GM15510 (cell line): ENCODE results near the gene STYXL1.

Source experiments
- POLR2A ChIP-seq: IDR thresholded peaks from 3 replicates; pipeline ENCODE4 v1.6.1; 2011; ENCODE audit warnings: borderline replicate concordance; ENCODE audit not compliant: insufficient read length; ENCODE audit errors: extremely low read depth

The STYXL1 gene

DNA sequence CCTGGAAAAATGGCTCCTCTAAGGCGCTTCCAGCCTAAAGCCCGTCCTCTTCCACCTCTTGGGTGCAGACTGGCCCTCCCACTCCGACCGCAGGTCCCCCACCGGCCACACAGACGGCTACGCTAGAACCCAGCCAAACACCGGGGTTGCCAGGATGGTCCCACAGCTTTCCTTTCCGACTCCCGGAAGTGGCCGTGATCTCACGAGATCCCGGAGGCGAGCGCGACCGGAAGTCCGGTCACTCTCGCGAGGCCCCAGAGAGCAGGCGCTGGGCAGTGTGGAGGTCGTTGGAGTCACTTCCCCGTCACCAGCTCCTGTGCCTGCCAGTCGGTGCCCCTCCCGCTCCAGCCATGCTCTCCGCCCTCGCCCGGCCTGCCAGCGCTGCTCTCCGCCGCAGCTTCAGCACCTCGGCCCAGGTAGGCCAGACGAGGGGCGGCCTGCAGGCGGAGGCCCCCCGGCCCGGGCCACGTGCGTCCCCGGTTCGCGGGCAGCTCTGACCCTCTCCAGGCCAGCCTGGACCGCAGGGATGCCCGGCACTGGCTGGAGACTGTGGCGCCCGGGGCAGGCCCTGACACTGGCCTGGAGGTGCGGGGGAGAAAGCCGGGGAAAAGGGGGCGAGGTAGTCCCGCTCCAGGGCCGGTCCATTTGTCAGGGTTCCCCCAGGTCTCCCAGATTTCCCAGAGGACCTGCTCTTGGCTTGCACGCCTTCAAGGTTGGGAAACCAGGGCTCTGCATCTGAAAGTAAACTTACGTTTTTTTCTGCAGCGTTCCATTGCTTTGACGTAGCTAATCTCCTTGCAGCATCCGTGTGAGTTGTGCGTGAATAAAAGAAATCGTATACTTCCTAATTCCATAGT lies at the start of gene STYXL1, which contains the start of gene MDH2:
STYXL1 (minus strand) TSS at position 190 of the 857 bp plus-strand sequence. CDS start 17,477 bp downstream, outside the sequence.
MDH2 (plus strand) TSS at position 296 of the 857 bp plus-strand sequence; CDS start at position 351, 55 bp downstream.
- peak; percentile 90 for TF ChIP-seq POLR2A

DNA sequence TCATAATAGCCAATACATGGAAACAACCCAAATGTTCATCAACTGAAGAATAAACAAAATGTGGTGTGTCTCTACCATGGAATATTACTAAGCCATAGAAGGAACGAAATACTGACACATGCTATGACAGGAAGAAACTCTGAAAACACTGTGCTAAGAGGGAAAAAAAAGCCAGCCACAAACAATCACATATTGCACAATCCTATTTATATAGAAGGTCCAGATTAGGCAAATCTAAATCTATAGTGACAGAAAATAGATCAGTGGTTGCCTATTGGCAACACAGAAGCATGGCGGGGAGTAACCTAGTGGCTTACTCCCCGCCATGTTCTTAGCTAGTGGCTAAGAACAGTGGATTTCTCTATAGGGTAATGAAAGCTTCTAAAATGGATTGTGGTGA lies 48.1 kb upstream of the STYXL1 start:
- TF ChIP-seq POLR2A = no peak

- no peak for TF ChIP-seq POLR2A
Measured at GRCh38 chr7:76091506-76091905, 43.7 kb upstream of the STYXL1 start.

GRCh38 chr7:76089865-76090475 lies 42.2 kb upstream of the STYXL1 start:
- no peak for TF ChIP-seq POLR2A

- TF ChIP-seq POLR2A = no peak
Measured at GRCh38 chr7:76086070-76086469, 38.3 kb upstream of the STYXL1 start.

- TF ChIP-seq POLR2A = no peak
Measured at GRCh38 chr7:76080204-76080603, 32.4 kb upstream of the STYXL1 start.

DNA sequence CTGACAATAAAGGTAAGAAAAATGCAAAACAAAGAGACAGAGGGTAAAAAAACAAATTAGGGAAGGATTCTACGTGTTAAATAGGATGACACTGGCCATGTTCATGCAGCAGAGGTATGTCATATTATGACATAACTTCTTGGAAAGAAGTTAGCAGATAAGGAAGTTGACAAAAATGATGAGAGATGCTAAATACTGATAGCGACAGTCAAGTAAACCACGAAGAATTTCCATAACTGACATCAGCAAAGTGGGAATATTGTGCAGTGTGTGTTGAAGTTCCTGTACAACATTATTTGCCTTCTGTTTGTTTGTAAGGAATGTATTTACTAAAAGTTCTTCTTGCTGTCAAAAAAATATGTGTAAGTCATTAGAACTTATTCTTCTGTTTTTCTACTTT lies 29.6 kb upstream of the STYXL1 start:
- TF ChIP-seq POLR2A = no peak

DNA sequence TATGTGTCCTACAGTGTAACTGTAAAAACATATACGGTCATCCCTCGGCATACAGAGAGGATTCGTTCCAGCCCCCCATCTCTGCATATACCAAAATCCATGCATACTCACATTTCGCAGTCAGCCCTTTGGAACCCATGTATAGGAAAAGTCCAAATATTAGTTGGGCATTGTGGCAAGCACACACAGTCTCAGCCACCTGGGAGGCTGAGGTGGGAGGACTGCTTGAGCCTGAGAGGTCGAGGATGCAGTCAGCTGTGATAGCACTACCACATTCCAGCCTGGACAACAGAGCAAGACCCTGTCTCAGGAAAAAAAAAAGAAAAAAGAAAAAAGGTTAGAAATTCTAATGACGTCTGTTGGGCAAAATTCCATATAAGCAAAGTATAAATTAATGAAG lies 29.2 kb upstream of the STYXL1 start:
- no peak for TF ChIP-seq POLR2A

- no peak for TF ChIP-seq POLR2A
Measured at GRCh38 chr7:76074972-76075370, 27.2 kb upstream of the STYXL1 start.

DNA sequence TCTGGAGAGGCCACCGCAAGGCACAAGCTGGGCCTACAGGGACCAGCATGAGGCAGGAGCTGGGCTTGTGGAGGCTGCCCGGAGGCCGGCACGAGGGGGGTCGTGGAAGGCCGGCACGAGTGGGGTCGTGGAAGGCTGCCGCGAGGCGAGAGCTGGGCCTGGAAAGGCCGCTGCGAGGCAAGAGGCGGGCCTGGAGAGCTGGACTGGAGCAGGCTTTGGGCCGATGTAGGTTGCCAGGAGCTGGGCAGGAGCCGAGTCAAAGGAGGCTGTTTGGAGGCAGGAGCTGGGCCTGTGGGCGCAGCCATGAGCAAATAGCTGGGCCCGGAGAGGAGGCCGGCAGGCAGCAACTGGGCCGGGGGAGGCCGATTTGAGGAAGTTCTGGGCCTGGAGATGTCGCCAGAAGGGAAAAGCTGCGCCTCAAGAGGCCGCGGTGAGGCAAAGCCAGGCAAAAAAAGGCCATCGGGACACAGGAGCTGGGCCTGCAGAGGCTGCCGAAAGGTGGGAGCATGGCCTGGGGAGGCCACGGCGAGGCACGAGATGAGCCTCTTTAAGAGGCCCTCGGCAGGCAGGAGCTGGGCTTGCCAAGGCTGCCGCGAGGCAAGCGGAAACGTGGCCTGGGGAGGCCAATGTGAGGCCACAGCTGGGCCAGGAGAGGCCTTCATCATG lies 26.6 kb upstream of the STYXL1 start:
- no peak for TF ChIP-seq POLR2A

- TF ChIP-seq POLR2A = no peak
Measured at GRCh38 chr7:76073335-76073990, 25.7 kb upstream of the STYXL1 start.

DNA sequence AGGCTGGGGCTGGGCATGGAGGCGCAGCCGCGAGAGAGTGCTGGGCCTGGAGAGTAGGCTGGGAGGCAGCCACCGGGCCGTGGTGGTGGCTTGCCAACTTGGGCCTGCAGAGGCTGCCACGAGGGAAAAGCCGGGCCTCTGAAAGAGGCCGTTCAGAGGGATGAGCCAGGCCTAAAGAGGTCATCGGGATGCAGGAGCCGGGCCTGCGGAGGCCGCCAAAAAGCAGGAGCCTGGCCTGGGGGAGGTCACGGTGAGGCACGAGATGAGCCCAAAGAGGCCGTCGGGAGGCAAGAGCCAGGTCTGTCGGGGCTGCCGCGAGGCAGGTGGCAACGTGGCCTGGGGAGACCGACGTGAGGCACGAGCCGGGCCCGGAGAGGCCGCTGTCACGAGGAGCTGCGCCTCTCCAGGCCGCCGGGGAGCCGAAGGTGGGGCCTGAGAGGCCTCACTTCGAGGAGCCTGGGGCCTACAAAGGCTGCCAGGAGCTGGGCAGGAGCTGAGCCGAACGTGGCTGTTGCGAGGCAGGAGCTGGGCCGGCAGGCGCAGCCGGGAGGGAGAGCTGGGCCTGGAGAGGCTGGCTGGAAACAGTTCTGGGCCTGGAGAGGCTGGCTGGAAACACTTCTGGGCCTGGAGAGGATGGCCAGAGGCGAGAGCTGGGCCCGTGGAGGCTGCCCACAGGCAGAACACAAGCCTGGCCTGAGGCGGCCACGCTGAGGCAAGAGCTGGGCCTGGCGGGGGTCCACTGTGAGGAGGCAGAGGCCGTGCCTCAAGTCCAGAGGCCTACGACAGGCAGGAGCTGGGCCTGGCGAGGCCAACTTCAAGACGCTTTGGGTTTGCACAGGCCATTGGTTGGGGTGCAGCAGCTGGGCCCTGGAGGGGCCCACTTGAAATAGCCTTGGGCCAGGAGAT lies 24.7 kb upstream of the STYXL1 start:
- no peak for TF ChIP-seq POLR2A

- TF ChIP-seq POLR2A = no peak
Measured at GRCh38 chr7:76071316-76072242, 23.8 kb upstream of the STYXL1 start.
